Measurements from ENCODE around the gene INKA2.

Gene INKA2

GRCh38 chr1:111732718-111733117, 6.5 kb downstream of the INKA2 start:
- no peak for DNase-seq

GRCh38 chr1:111731956-111732355, 7.2 kb downstream of the INKA2 start:
- no peak for DNase-seq

- no peak for DNase-seq
Observed at GRCh38 chr1:111730706-111731105, 8.5 kb downstream of the INKA2 start.

- DNase-seq: no peak
Observed at GRCh38 chr1:111729946-111730681, 9.1 kb downstream of the INKA2 start.

GRCh38 chr1:111729271-111729921, 9.8 kb downstream of the INKA2 start:
- DNase-seq: no peak

GRCh38 chr1:111727056-111727455, 12.1 kb downstream of the INKA2 start:
- DNase-seq: no peak

- DNase-seq: no peak
Observed at GRCh38 chr1:111725192-111725591, 14.0 kb downstream of the INKA2 start.

- DNase-seq: no peak
Observed at GRCh38 chr1:111723871-111724270, 15.3 kb downstream of the INKA2 start.

GRCh38 chr1:111723091-111723806, 15.9 kb downstream of the INKA2 start:
- DNase-seq: peak in 3 of 5 experiments; percentile 24 to 31 (median 29)

GRCh38 chr1:111720977-111721786, 18.0 kb downstream of the INKA2 start:
- no peak for DNase-seq

- peak in 1 of 5 experiments; percentile 22 for DNase-seq
Observed at GRCh38 chr1:111720274-111720976, 18.8 kb downstream of the INKA2 start.

GRCh38 chr1:111719674-111720132, 19.5 kb downstream of the INKA2 start:
- DNase-seq: peak in 1 of 5 experiments; percentile 26

GRCh38 chr1:111719135-111719534, 20.1 kb downstream of the INKA2 start:
- DNase-seq: no peak

GRCh38 chr1:111717450-111717849, 21.7 kb downstream of the INKA2 start:
- no peak for DNase-seq

GRCh38 chr1:111716333-111716732, 22.9 kb downstream of the INKA2 start:
- DNase-seq: no peak

GRCh38 chr1:111709986-111710385, 29.2 kb downstream of the INKA2 start:
- DNase-seq: no peak

GRCh38 chr1:111707906-111708305, 31.3 kb downstream of the INKA2 start:
- DNase-seq: no peak

GRCh38 chr1:111706921-111707320, 32.3 kb downstream of the INKA2 start:
- no peak for DNase-seq

- DNase-seq: no peak
Observed at GRCh38 chr1:111705841-111706240, 33.4 kb downstream of the INKA2 start.

- no peak for DNase-seq
Observed at GRCh38 chr1:111704776-111705175, 34.4 kb downstream of the INKA2 start.

- no peak for DNase-seq
Observed at GRCh38 chr1:111704240-111704639, 35.0 kb downstream of the INKA2 start.

- DNase-seq: no peak
Observed at GRCh38 chr1:111702504-111703050, 36.6 kb downstream of the INKA2 start.

Measured in T-helper 2 cell (primary cell).